Thoracic aorta (tissue), 2 donors: ENCODE data around the gene EPB42. TPM values are rescaled to one million over a fixed set of nuclear protein-coding genes. Genes with fewer than 3 reads are reported as not detected.

ENCODE experiments used
- ATAC-seq: fragments of 150-250 bp; one replicate; pipeline ENCODE4 v1.8.0; 2017; ENCODE audit warnings: low read depth; ENCODE audit not compliant: insufficient number of reproducible peaks, low FRiP score
- DNase-seq: peaks from one replicate; pipeline ENCODE4 v3.0.0-alpha.2; 2020; ENCODE audit warnings: low spot score
- H3K27ac ChIP-seq, 2 donors: fragments of 200-600 bp; sonication (generic); 1 replicate in 1 of 2; 2 replicates in 1 of 2; pipeline ENCODE4 v1.5.1; 2016; ENCODE audit warnings: mild to moderate bottlenecking in 2 of 2, moderate library complexity in 2 of 2
- H3K27me3 ChIP-seq: fragments of 200-600 bp; sonication (generic); replicated peaks from 2 replicates; pipeline ENCODE4 v1.6.0; 2016; ENCODE audit warnings: mild to moderate bottlenecking; ENCODE audit not compliant: insufficient read depth
- H3K36me3 ChIP-seq: fragments of 200-600 bp; sonication (generic); one replicate; pipeline ENCODE4 v1.5.1; 2016
- H3K4me1 ChIP-seq, 2 donors: fragments of 200-600 bp; sonication (generic); 1 replicate in 1 of 2; 2 replicates in 1 of 2; pipeline versions ENCODE4 v1.5.1 to v1.6.0; 2016; ENCODE audit warnings: low read depth in 2 of 2, mild to moderate bottlenecking in 1 of 2; ENCODE audit not compliant: control insufficient read depth in 1 of 2
- H3K4me3 ChIP-seq: fragments of 200-600 bp; sonication (generic); 2 replicates; pipeline ENCODE4 v1.5.1; 2016; ENCODE audit warnings: mild to moderate bottlenecking
- H3K9me3 ChIP-seq: fragments of 200-600 bp; sonication (generic); 2 replicates; pipeline ENCODE4 v1.5.1; 2016
- CTCF ChIP-seq: fragments of 200-600 bp; sonication (generic); IDR thresholded peaks from one replicate; pipeline ENCODE4 v1.5.1; 2019; ENCODE audit warnings: antibody characterized with exemption
- total RNA-seq, 2 donors: library from RNA; depleted of rRNA; stranded (reverse); fragments of >200 nt; gene quantifications; one replicate each; pipeline versions ENCODE4 v1.1.0 to v1.2.3, GENCODE V29; 2016

The EPB42 gene
- total RNA-seq, 2 donors from 2014 or later = not detected

- no peaks in the 10 kb centered on the region for H3K27me3 ChIP-seq
- TF ChIP-seq CTCF = no peak
- no peak overlapping the region for H3K27ac ChIP-seq
- DNase-seq = no peak
- no peaks in the 10 kb centered on the region for H3K4me1 ChIP-seq
- no peaks in the 10 kb centered on the region for H3K9me3 ChIP-seq
- H3K36me3 ChIP-seq = no peaks in the 10 kb centered on the region
- no peak overlapping the region for H3K4me3 ChIP-seq
- no peak for ATAC-seq
These were observed 8.5 kb downstream of the EPB42 start for GRCh38 chr15:43212299-43212698.

- H3K27ac ChIP-seq = no peak overlapping the region
- H3K4me1 ChIP-seq = no peaks in the 10 kb centered on the region
- TF ChIP-seq CTCF = no peak
- DNase-seq = no peak
- H3K36me3 ChIP-seq = no peaks in the 10 kb centered on the region
- H3K9me3 ChIP-seq = no peaks in the 10 kb centered on the region
- ATAC-seq = no peak
- no peaks in the 10 kb centered on the region for H3K27me3 ChIP-seq
- H3K4me3 ChIP-seq = no peak overlapping the region
These were observed 9.5 kb downstream of the EPB42 start for GRCh38 chr15:43211224-43211735.

- no peak for TF ChIP-seq CTCF
- Histone ChIP-seq H3K4me3 (no peak overlapping the region), H3K36me3 (no peaks in the 10 kb centered on the region), H3K9me3 (no peaks in the 10 kb centered on the region), H3K27ac (no peak overlapping the region), H3K27me3 (no peaks in the 10 kb centered on the region), H3K4me1 (no peaks in the 10 kb centered on the region)
- ATAC-seq = no peak
- no peak for DNase-seq
These were observed 10.0 kb downstream of the EPB42 start for GRCh38 chr15:43210807-43211206.

- H3K4me3 ChIP-seq = no peak overlapping the region
- H3K27ac ChIP-seq = no peak overlapping the region
- DNase-seq (no peak), ATAC-seq (no peak)
- no peaks in the 10 kb centered on the region for H3K36me3 ChIP-seq
- no peak for TF ChIP-seq CTCF
- H3K9me3 ChIP-seq = no peaks in the 10 kb centered on the region
- H3K4me1 ChIP-seq = no peaks in the 10 kb centered on the region
- no peaks in the 10 kb centered on the region for H3K27me3 ChIP-seq
These were observed 10.6 kb downstream of the EPB42 start for GRCh38 chr15:43210172-43210745.

- ATAC-seq (no peak), DNase-seq (no peak)
- Histone ChIP-seq H3K27ac (no peak overlapping the region), H3K27me3 (no peaks in the 10 kb centered on the region), H3K4me1 (no peaks in the 10 kb centered on the region), H3K36me3 (no peaks in the 10 kb centered on the region), H3K4me3 (no peak overlapping the region), H3K9me3 (no peaks in the 10 kb centered on the region)
- TF ChIP-seq CTCF = no peak
These were observed 11.6 kb downstream of the EPB42 start for GRCh38 chr15:43209059-43209824.
